Epithelial cell of esophagus (primary cell): ENCODE results near the gene GLRX5.

ENCODE experiments used
- DNase-seq: peaks from one replicate; pipeline ENCODE4 v3.0.0; 2010; ENCODE audit warnings: low read depth
- H3K4me3 ChIP-seq: 2 replicates; pipeline ENCODE4 v1.5.1; 2011; ENCODE audit warnings: mild to moderate bottlenecking, low read length, control low read depth
- TF ChIP-seq, protein P1 (sequence below): IDR thresholded peaks from 2 replicates; pipeline ENCODE4 v1.5.1; 2011; ENCODE audit warnings: low read depth, mild to moderate bottlenecking, low read length, control low read depth, inconsistent platforms; ENCODE audit not compliant: insufficient read depth; ENCODE audit errors: missing control alignments

GLRX5 gene

DNA sequence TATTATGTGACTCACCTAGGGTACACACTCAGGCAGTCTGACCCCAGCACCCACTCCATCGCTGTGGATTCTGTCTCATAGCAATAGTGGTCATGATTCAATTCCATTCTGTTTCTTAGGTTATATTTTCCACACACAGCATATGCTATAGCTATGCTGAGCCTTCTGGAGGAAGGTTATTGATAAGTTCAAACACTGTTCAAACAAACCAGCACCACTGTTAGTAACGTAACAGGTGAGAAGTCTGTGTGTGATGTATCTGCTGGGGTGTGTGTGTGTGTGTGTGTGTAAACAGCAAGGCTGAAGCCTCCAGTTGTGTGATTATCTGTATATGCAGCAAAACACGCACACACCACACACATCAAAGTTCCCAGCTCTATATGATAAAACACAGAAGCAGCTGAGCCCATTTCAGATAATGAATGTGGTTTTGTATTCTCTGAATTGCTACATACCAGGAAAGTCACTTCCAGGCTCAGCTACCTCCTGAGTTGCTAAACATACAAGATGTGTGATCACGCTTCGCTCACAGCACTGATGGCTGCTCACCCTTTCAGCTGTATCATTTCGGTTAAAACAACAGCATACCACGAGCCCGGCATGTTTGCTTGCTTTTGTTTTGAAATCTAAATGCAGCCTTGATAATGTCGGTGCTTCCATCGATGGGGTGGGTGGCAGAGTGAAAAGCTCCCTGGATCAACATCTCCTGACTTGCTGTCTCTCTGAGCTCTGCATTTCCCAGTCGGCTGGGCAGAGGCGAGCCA, 11.6 kb upstream of the GLRX5 start:
- no peak overlapping the region for H3K4me3 ChIP-seq
- DNase-seq: no peak
- TF ChIP-seq, protein P1, sequence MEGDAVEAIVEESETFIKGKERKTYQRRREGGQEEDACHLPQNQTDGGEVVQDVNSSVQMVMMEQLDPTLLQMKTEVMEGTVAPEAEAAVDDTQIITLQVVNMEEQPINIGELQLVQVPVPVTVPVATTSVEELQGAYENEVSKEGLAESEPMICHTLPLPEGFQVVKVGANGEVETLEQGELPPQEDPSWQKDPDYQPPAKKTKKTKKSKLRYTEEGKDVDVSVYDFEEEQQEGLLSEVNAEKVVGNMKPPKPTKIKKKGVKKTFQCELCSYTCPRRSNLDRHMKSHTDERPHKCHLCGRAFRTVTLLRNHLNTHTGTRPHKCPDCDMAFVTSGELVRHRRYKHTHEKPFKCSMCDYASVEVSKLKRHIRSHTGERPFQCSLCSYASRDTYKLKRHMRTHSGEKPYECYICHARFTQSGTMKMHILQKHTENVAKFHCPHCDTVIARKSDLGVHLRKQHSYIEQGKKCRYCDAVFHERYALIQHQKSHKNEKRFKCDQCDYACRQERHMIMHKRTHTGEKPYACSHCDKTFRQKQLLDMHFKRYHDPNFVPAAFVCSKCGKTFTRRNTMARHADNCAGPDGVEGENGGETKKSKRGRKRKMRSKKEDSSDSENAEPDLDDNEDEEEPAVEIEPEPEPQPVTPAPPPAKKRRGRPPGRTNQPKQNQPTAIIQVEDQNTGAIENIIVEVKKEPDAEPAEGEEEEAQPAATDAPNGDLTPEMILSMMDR: no peak

DNA sequence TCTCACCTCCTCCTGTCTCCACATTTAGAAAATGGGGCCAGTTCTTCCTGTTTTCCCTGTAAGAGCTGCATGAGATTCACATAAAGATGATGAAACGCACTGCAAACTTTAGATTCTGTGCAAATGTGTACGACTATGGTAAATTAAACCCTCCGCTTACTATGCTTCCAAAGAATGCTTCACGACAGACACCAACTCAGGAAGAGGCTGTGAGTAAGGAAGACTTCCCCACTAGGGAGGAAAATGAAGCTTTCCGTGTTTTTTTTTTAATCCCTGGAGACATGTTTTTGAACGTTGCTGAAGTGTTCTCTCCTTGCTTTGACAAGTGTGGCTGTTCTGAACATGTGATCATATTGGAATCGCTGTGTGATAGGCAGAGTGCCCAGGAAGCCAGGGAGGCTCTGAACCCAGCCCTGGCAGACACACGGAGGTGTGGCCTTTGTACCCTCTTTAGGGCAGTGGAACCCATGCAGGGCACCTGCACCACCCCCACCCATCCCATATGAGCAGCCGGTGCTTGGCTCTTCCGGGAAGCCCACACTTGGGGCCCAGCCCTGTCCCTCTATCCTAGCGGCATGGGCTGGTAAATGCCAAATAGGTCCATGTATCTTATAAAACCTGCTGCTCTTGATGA, 10.9 kb upstream of the GLRX5 start:
- TF ChIP-seq, protein P1: no peak
- DNase-seq: peak; percentile 59
- no peak overlapping the region for H3K4me3 ChIP-seq

DNA sequence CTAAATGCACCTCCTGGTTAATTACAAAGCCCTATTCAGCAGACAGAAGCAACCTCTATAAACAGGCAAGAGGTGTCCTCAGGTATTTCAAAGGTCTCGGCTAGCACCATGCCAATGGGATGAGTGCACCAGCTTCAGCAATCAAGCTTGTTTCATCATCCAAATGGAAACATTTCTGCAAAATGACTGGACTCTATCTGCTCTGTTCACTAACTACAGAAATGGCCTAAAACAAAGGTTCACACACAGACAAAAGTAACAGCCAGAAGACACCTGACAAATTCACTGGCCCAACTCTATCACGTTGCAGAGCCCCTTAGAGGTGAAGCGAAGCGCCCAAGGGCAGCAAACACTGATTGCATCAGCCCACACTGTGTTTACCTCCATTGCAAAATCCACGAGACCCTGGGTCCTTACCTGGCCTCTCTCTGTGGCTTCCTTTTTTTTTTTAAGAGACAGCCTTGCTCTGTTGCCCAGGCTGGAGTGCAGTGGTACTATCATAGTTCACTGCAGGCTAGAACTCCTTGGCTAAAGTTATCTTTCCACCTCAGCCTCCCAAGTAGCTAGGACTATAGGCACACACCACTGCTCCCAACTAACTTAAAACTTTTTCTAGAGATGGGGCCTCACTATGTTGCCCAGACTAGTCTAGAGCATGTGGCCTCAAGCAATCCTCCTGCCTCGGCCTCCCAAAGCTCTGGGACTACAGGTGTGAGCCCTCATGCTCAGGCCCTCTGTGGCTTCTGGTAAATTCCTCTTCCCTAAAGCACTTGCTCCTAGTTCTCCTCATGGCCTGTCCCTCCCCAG, 9.9 kb upstream of the GLRX5 start:
- no peak overlapping the region for H3K4me3 ChIP-seq
- TF ChIP-seq, protein P1: no peak
- DNase-seq: peak; percentile 89

DNA sequence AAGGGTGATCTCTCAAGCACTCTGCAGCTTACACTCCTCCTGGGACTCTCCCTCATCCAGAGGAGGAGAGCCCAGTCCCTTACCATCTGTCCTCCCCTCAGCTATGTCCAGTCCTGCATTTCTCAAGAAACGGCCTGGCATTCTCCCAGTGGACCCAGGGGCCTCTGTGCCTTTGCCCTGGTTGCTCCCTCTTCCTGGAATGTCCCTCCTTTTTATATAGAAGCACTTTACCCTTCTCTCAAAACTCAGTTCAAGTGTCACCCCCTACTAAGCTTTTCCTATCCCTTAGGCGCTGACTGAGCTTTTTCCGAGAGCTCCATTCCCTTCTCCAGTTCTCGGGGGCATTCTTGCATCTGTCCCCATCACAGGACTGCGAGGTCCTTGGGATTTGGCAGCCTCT, 8.9 kb upstream of the GLRX5 start:
- TF ChIP-seq, protein P1: no peak
- DNase-seq: no peak
- no peak overlapping the region for H3K4me3 ChIP-seq

DNA sequence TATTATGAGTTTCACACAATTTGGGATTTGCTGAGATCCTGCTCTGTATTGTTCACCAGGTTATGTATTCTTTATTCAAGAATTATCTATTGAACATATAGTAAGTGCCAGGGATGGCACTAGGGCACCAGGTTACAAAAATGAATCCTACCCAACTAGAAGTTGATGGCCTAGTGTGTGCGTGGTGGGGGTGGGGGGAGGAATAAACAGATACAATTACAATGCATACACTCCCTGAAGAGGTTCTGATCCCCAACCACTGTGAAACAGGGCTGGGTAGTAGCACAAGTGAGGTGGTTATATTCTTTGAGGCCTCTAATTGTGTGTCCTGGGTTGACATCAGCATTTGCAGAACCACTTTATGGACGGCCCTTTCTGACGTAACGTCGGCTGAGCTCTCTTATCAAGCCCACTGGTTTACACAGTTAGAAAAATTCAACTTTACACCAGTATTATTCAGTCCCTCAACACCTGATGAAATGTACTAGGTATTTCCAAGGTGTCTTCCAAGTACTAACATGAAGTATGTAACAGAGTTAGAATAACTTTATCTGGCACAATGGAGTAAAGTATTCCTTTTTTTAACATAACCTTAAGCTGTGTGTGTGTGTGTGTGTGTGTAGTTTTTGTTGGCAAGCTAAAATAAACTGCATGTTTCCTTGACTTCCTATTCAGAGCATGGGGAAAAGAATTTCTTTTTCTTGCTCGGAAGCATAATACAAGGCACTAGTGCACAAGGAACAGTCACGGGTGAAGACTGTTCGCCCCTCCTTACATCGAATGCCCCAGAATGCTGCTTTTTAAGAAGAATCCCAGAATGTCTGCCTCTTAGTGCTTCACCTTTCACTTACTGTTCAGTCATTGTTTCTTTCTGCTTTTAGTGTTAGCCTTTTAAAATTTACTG, 8.1 kb upstream of the GLRX5 start:
- TF ChIP-seq, protein P1: no peak
- no peak for DNase-seq
- no peak overlapping the region for H3K4me3 ChIP-seq

DNA sequence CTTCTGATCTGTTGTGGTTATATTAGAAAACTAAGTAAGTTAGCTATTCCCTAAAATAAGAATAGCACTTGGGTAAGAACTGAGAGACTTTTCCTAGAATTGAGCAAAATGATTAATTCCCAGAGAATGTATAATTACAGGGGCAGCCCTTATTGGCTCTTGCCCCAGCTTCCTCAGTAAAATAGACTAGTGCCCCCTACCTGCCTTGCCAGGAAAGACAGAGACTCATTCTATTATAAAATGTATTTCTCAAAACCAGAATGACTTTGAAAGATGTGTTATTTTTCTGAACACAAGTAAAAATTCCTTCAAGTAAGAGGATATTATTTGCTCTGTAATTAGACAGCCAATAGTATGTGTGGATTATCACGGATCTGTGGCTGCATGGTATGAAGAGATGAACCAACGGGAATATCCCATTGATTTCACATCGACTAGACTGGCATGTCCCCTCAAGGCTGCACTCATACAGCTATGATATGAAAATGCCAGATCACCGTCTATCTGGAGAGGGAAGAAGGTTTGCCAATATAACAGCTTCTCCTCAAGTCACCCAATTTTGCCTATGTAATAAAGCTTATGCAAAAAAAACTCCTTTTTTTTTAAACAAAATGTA, 7.4 kb upstream of the GLRX5 start:
- peak; percentile 57 for DNase-seq
- no peak overlapping the region for H3K4me3 ChIP-seq
- TF ChIP-seq, protein P1: peak; percentile 69
